ENCODE results near the gene KHDRBS2.

Gene KHDRBS2

GRCh38 chr6:62175195-62175594, 110.8 kb downstream of the KHDRBS2 start:
- DNase-seq (ENCODE audit: low spot score), result no peak

- no peak for DNase-seq (ENCODE audit: low spot score)
Measured at GRCh38 chr6:62174548-62174947, 111.5 kb downstream of the KHDRBS2 start.

GRCh38 chr6:62167736-62168135, 118.3 kb downstream of the KHDRBS2 start:
- DNase-seq (ENCODE audit: low spot score), result no peak

GRCh38 chr6:62162858-62163257, 123.2 kb downstream of the KHDRBS2 start:
- no peak for DNase-seq (ENCODE audit: low spot score)

DNA sequence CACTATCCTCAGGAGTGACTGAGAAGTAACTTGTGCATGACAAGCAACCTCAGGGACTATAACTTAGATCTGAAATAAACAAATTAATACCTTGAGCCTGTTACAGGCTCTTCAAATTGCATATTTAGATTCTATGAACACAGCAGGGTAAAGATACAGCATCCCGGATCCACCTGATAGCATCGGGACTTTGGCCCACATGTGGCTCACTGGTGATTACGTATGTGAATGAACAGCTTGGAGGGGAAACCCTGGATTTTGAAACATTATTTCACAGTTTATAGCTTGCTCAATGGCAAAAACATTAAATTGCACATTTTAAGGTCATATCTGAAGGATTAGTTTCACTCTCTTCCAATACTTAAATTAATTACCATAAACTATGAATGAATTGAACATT, 133.2 kb downstream of the KHDRBS2 start:
- DNase-seq (ENCODE audit: low spot score), result no peak

DNA sequence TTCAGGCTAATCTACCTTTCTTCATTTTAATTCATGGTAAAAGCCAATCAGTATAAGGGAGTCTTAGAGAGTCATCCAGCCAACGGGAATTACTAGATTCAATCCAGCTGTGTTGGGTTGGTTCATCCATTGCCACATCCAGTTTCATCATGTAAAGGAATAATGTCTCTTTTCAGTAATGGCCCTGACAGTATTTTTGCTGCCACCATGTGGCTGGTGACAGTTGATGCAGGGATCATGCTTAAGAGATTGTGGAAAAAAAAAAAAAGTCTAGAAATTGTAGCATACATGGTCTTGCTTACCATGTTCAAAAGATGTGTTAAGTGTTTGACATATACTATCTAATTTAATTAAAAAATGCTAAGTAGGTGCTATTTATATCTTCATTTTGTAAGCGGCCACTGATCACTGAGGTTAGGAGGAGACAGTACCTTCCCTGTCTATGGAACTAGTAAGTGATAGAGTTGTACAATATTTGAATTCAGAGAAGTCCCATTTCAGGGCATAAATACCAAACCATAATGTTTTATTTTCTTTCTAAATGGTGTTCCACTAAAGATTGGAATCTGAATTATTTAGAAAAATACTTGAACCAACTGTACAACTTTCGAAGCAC, 135.9 kb downstream of the KHDRBS2 start:
- peak; percentile 7 for DNase-seq (ENCODE audit: low spot score)

DNA sequence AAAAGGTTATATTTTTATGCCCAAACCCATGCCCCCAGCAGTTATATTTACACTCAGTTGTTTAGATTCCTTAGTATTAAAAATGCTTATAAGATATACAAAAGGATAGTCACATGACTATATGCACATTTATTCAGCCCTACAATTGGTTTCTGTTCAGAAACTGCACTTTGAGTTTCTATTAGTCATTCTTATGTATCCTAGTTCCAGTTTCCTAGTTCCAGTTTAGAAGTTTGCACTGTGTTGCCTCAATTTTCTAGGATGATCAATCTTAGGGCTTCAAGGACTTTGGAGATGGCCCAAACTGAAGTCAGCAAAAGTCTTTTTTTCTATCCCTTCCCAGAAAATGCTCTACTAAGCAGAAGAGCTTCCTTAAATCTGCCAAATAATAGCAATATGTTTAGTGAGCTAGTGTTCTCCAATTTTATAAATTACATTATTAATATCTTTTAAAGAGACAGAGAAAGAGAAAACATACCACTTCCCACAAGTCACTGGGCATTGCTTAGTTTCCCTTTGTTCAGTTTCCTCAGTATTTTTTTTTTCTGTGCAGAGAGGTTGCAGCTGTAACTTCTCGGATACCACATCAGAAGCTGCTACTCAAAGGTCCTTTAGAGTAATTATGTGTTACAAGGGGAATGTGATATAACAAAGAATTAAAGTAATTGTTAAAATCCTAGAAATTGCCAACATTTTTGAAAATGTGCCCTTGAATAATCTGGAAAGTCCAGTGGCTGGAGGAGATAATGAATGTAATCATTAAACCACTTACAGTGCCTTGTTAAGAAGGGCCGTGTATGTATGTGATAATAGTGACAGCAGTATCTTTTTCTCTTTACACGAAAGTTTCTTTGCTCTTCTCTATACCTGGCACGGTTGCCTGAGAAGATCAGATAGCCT, 138.8 kb downstream of the KHDRBS2 start:
- DNase-seq (ENCODE audit: low spot score), result no peak

DNA sequence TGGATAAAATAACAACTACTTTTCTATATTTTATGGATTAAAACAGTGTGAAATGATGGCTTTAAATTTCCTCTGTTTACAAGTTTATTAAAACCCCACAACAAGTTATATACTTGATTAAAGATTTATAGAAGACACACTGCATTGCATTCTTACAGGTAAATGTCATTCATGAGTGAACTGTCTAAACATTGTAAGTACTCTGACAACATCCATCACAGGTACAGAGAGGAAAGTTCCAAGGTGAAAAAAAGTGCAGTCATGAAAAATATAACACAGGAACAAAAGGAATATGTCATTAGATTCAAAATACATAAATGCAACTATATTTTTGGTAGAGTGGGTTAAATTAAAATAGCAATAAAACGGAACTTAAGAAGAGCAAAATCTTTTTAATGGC, 156.9 kb downstream of the KHDRBS2 start:
- DNase-seq (ENCODE audit: low spot score), result no peak

GRCh38 chr6:62119401-62119800, 166.6 kb downstream of the KHDRBS2 start:
- DNase-seq (ENCODE audit: low spot score), result no peak

- DNase-seq (ENCODE audit: low spot score), result no peak
Measured at GRCh38 chr6:62103186-62103859, 182.7 kb downstream of the KHDRBS2 start.

DNA sequence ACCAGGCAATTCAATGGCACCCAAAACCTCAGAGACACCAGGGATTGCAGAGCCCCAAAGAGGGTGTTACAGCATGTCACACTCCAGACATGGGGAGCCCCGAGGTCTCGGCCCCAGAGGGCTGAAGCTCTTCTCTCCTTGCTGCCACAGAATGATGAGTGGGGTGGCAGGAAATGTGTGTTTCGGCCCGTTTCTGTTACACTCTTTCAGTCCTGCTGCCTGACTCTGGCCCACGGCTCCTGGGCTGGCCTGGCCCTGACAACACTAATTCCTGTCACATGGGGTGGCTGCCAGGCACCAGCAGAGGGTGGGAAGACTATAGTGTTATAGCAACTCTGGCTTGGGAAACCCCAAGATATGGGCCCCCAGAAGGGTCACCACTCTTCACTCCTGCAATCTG, 183.6 kb downstream of the KHDRBS2 start:
- no peak for DNase-seq (ENCODE audit: low spot score)

DNA sequence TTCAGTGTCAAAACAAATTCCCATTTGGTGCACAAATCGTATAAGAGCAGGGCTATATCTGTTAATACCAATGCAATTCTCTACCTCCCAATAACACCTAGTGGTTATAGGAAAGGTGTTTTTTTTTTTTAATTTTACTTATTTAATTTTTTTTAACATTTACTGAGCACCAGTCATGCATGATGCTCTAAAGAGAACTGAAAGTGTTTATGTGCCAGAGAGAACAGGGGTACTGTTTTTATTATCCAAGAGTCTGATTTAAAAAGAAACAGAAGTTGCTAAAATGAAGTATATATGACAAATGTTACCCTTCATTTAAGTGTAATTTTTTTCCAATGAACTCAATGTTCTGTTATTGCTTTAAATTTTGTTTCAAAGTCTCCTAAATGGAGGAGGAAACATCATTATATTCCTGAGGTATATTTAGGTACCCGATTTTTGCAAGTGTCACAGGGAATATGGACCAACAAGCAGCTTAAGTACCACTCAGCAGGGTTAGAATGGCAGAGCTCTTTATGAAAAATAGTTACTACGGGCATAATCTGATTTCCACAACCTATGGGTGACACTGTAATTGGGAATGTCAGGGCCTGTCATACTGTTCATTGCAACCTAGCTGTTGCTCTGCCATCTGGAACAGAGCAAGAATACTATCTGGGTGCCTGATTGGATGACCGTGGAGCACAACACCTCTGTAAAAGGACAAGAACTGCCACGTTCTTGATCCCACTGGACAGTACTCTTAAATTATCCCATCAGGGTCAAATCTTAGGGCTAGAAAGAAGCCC, 195.4 kb downstream of the KHDRBS2 start:
- no peak for DNase-seq (ENCODE audit: low spot score)

DNA sequence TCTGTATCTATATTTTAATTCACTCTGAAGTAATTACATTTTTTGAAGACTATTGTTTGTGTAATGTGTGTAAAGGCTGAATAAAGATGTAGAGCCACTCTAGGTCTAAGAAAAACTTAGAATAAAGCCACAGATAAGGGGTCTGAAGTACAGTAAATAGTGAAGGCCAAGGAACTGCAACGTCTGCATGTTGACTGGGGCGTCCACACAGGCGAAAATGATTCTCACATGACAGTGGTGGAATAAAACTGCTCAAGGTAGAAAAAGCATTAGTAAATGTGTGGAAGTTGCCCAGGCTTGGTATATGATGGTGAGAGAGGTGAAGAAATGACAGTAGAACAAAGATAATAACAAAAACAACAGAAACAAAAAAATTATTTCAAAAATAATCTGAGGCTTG, 196.2 kb downstream of the KHDRBS2 start:
- DNase-seq (ENCODE audit: low spot score), result no peak

DNA sequence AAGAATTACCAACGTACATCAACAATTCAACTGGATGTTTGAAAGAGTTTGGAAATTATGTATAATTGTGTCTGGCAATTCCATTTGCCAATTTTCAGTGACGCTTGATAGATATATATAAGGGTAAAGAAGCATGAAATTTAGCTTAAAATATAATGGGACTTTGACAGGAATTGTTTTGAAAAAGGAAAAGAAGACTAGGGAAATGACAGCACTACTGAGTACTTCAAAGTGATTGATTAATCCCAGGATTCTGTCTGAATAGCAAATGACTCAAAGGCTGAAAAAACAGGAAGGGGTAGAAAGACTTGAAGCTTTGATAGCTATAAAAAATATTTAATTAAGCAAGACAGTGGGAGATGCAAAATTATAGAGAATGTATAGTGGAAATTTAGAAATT, 200.0 kb downstream of the KHDRBS2 start:
- no peak for DNase-seq (ENCODE audit: low spot score)

DNA sequence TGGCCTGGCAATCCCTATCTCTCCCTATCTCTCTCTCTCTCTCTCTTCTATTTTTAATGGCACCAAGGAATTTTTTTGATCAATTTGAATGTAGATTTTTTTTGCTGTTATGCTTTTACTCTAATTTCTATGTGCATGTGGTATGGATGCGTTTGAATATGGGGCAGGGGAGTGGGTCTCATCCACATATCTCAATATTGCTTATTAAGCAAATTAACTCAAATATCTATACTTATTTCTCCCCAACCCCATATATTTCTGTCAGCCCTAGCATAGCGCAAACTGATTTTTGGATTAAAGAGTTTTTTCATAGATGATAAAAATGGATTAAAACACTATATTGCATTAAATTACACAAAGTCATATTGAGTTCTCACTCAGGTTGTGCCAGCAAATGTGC, 210.2 kb downstream of the KHDRBS2 start:
- no peak for DNase-seq (ENCODE audit: low spot score)

DNA sequence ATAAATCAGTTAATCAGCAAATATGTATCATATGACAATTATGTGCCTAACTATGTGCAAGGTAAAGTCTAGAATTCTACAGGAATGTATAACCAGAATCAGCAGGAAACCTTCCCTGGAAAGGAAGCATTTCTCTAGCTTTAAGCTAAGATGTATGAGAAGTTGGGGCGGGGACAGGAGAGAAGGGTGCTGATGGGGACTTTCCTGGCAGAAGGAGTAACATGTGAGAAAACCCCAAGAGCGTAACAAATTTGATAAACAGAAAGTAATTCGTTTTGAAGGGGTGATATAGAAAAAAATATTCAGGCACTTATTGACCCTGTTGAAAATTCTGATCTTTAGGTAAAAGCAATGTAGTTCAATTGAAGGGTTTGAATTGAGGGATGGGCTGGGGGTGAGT, 226.1 kb downstream of the KHDRBS2 start:
- DNase-seq (ENCODE audit: low spot score), result no peak

DNA sequence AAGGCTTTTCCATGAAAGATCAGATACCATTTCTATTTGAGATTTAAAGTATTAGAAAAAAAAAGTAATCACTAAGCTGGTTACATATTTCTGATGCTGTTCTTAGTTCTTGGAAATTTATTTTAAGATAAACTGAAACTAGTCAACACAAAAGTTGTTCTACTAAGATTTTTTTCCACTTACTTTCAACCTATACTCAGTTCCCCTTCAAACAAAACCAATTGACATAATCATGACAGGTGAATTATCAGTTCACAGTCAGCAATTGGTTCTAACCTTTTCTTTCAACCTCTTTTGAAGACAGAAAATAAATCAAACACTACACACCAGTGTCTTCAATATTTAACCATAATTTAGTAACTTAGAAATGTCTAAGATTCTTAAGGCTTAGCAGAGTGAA, 228.7 kb downstream of the KHDRBS2 start:
- DNase-seq (ENCODE audit: low spot score), result no peak

- DNase-seq (ENCODE audit: low spot score), result no peak
Measured at GRCh38 chr6:62045502-62045901, 240.5 kb downstream of the KHDRBS2 start.

GRCh38 chr6:62043084-62043483, 242.9 kb downstream of the KHDRBS2 start:
- no peak for DNase-seq (ENCODE audit: low spot score)

DNA sequence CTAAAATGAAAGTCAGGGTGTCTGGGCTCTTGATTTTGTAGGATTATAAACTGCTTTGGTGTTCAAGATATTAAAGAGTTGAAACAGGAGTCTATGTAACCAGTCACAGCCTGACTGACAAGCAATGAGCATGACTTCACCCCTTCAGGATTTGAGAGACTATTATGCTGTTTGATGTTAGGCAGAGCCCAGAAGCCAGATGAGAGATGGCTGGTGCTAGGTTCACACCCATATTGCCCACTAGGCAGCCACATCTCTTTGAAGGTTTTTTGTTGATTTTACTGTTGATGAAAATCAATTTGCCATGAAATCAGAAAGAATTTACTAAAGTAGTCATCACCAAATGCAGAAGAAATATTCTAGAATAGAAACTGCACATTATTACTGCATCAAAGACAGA, 243.6 kb downstream of the KHDRBS2 start:
- DNase-seq (ENCODE audit: low spot score), result no peak

- DNase-seq (ENCODE audit: low spot score), result no peak
Measured at GRCh38 chr6:62039605-62040004, 246.4 kb downstream of the KHDRBS2 start.

DNA sequence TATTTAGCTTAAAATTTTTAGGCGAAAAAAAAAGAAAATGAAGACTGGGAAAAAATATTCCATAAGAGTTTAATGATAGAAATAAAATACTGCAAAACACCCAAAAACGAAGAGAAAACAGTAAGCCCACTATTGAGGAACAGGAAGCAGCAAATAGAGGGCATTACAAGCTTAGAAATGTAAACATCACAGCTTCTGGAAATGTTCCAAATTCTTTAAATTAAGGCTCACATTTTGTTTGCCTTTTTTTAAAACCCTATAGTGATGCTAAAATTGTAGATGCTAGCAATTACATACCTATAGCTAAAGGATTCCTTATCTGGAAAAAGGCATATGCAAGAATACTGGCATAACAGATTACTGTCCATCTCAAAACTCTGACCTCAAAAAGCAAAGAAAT, 248.6 kb downstream of the KHDRBS2 start:
- DNase-seq (ENCODE audit: low spot score), result no peak

Measured in activated CD4-positive, alpha-beta T cell treated with anti-CD3 and anti-CD28 coated beads, Interleukin-2, Interleukin-4, amounts not matched to agents 100 ng/mL and 50 ng/mL, durations not matched to agents 16 hours and 8 hours (primary cell).